Epithelial cell of esophagus (primary cell): Measurements from ENCODE around the gene DMTF1.

Experiments used
- DNase-seq: peaks from one replicate; pipeline ENCODE4 v3.0.0; 2010; ENCODE audit warnings: low read depth
- H3K4me3 ChIP-seq: 2 replicates; pipeline ENCODE4 v1.5.1; 2011; ENCODE audit warnings: mild to moderate bottlenecking, low read length, control low read depth
- CTCF ChIP-seq: IDR thresholded peaks from 2 replicates; pipeline ENCODE4 v1.5.1; 2011; ENCODE audit warnings: low read depth, mild to moderate bottlenecking, low read length, control low read depth, inconsistent platforms; ENCODE audit not compliant: insufficient read depth; ENCODE audit errors: missing control alignments

Gene DMTF1

GRCh38 chr7:87171282-87171934 lies 19.2 kb downstream of the DMTF1 start:
- H3K4me3 ChIP-seq = no peak overlapping the region
- DNase-seq = no peak
- no peak for TF ChIP-seq CTCF

- no peak for TF ChIP-seq CTCF
- no peak for DNase-seq
- H3K4me3 ChIP-seq = no peak overlapping the region
Measured at GRCh38 chr7:87173471-87173870, 21.2 kb downstream of the DMTF1 start.

- no peak for TF ChIP-seq CTCF
- no peak overlapping the region for H3K4me3 ChIP-seq
- DNase-seq = no peak
Measured at GRCh38 chr7:87178320-87178719, 26.1 kb downstream of the DMTF1 start.

GRCh38 chr7:87179180-87179579 lies 26.9 kb downstream of the DMTF1 start:
- no peak overlapping the region for H3K4me3 ChIP-seq
- TF ChIP-seq CTCF = no peak
- no peak for DNase-seq

- DNase-seq = no peak
- TF ChIP-seq CTCF = no peak
- no peak overlapping the region for H3K4me3 ChIP-seq
Measured at GRCh38 chr7:87187120-87187519, 34.9 kb downstream of the DMTF1 start.

GRCh38 chr7:87188930-87189329 lies 36.7 kb downstream of the DMTF1 start:
- TF ChIP-seq CTCF = no peak
- no peak for DNase-seq
- H3K4me3 ChIP-seq = no peak overlapping the region

GRCh38 chr7:87190783-87191182 lies 38.5 kb downstream of the DMTF1 start:
- no peak overlapping the region for H3K4me3 ChIP-seq
- no peak for DNase-seq
- TF ChIP-seq CTCF = no peak
